ENCODE data around the gene CYS1. TPM values are rescaled to one million over a fixed set of nuclear protein-coding genes. Genes with fewer than 3 reads are reported as not detected.

Gene CYS1
- total and polyA plus RNA-seq, 2 of the 13 experiments (the other 11 are each of a cell fraction or from before 2014, with no cell fraction given): 0.04 TPM; not detected in 1

- TF ChIP-seq ZNF414 (CRISPR knock-in tag; IDR thresholded peaks at IDR 0.05): peak; percentile 57; the same call in 1 of the 2 replicates
- peak in 1 of 2 experiments; percentile 96; a peak in 2 of 4 replicates for TF ChIP-seq KLF16 (CRISPR knock-in tag; IDR thresholded peaks at IDR 0.05)
- TF ChIP-seq, protein P1, sequence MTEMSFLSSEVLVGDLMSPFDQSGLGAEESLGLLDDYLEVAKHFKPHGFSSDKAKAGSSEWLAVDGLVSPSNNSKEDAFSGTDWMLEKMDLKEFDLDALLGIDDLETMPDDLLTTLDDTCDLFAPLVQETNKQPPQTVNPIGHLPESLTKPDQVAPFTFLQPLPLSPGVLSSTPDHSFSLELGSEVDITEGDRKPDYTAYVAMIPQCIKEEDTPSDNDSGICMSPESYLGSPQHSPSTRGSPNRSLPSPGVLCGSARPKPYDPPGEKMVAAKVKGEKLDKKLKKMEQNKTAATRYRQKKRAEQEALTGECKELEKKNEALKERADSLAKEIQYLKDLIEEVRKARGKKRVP (CRISPR knock-in tag; IDR thresholded peaks at IDR 0.05): peak in 1 of 2 experiments; percentile 61; a peak in 1 of 4 replicates
- no peak for TF ChIP-seq SMARCE1 (IDR thresholded peaks at IDR 0.05; ENCODE audit: borderline replicate concordance)
- TF ChIP-seq, protein P2, sequence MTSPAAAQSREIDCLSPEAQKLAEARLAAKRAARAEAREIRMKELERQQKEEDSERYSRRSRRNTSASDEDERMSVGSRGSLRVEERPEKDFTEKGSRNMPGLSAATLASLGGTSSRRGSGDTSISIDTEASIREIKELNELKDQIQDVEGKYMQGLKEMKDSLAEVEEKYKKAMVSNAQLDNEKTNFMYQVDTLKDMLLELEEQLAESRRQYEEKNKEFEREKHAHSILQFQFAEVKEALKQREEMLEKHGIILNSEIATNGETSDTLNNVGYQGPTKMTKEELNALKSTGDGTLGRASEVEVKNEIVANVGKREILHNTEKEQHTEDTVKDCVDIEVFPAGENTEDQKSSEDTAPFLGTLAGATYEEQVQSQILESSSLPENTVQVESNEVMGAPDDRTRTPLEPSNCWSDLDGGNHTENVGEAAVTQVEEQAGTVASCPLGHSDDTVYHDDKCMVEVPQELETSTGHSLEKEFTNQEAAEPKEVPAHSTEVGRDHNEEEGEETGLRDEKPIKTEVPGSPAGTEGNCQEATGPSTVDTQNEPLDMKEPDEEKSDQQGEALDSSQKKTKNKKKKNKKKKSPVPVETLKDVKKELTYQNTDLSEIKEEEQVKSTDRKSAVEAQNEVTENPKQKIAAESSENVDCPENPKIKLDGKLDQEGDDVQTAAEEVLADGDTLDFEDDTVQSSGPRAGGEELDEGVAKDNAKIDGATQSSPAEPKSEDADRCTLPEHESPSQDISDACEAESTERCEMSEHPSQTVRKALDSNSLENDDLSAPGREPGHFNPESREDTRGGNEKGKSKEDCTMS (CRISPR knock-in tag; conservative IDR thresholded peaks at IDR 0.05): peak; percentile 88
- TF ChIP-seq, protein P3, sequence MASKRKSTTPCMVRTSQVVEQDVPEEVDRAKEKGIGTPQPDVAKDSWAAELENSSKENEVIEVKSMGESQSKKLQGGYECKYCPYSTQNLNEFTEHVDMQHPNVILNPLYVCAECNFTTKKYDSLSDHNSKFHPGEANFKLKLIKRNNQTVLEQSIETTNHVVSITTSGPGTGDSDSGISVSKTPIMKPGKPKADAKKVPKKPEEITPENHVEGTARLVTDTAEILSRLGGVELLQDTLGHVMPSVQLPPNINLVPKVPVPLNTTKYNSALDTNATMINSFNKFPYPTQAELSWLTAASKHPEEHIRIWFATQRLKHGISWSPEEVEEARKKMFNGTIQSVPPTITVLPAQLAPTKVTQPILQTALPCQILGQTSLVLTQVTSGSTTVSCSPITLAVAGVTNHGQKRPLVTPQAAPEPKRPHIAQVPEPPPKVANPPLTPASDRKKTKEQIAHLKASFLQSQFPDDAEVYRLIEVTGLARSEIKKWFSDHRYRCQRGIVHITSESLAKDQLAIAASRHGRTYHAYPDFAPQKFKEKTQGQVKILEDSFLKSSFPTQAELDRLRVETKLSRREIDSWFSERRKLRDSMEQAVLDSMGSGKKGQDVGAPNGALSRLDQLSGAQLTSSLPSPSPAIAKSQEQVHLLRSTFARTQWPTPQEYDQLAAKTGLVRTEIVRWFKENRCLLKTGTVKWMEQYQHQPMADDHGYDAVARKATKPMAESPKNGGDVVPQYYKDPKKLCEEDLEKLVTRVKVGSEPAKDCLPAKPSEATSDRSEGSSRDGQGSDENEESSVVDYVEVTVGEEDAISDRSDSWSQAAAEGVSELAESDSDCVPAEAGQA (IDR thresholded peaks at IDR 0.05; ENCODE audit: low read depth): no peak
- TF ChIP-seq, protein P3 (CRISPR knock-in tag; IDR thresholded peaks at IDR 0.05; ENCODE audit: borderline replicate concordance): peak; percentile 86
- TF ChIP-seq MTF1 (CRISPR knock-in tag; IDR thresholded peaks at IDR 0.05): no peak; the same call in 1 of the 2 replicates
- TF ChIP-seq, protein P4, sequence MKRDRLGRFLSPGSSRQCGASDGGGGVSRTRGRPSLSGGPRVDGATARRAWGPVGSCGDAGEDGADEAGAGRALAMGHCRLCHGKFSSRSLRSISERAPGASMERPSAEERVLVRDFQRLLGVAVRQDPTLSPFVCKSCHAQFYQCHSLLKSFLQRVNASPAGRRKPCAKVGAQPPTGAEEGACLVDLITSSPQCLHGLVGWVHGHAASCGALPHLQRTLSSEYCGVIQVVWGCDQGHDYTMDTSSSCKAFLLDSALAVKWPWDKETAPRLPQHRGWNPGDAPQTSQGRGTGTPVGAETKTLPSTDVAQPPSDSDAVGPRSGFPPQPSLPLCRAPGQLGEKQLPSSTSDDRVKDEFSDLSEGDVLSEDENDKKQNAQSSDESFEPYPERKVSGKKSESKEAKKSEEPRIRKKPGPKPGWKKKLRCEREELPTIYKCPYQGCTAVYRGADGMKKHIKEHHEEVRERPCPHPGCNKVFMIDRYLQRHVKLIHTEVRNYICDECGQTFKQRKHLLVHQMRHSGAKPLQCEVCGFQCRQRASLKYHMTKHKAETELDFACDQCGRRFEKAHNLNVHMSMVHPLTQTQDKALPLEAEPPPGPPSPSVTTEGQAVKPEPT (CRISPR knock-in tag; IDR thresholded peaks at IDR 0.05; ENCODE audit: low read depth): 0 out of 2 replicates have a peak, but pooled peaks have one; percentile 25
- no peak for TF ChIP-seq PHB2 (IDR thresholded peaks at IDR 0.05; ENCODE audit: partially characterized antibody)
- peak; percentile 90; the same call in 1 of the 2 replicates for TF ChIP-seq ZNF350 (CRISPR knock-in tag; IDR thresholded peaks at IDR 0.05; ENCODE audit: borderline replicate concordance, low read depth)
Observed at GRCh38 chr2:10120158-10120876, 40.1 kb upstream of the CYS1 start (continued).

Measured in HepG2 (cell line).